ENCODE measurements around the gene VPS26C. TPM values are rescaled to one million over a fixed set of nuclear protein-coding genes. Genes with fewer than 3 reads are reported as not detected.

VPS26C gene
- total and polyA plus RNA-seq, 2 of the 8 experiments (the other 6 are each of a cell fraction or from before 2014, with no cell fraction given) = 43.5 to 71.6 TPM

DNA sequence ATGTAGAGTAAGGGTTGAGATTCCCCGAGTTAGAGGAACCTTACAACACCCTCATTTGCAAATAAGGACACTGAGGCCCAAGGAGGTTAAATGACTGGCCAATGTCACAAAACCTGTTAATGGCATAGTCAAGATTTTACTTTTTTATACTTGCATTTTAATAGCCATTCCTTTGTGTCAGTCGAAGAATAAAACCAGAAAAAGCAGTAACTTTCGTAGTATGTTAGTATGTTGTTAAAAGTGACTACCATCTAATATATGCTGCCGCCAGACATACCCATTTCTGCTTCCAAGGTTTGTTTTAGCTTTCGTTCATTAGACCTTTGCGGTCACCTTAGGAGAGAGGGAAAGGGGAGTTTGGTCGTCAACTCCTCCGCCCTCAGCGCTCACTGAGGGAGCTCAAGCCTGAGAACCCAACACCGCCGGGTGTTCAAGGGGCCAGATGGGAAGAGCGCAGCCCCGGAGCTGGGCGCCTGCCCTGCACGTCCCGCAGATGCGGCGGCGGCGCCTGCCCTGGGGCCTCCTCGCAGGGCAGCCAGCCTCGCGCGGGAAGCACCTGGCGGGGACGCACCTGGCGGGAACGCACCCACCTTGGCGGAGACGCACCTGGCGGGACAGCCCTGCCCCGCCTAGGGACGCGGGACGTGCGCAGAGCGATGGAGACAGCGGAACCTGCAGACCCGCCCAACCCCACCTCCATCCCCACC is 466 bp downstream of the VPS26C start:
- Histone ChIP-seq H3K14ac (ENCODE audit: insufficient read length) (peak overlapping the region; percentile 84), H3K27me3 (replicated peaks in 1 of 4; ENCODE audit: control insufficient read depth in 3 of 4, extremely low read depth in 1 of 4, insufficient read depth in 3 of 4, low read length in 3 of 4) (no peaks in the 10 kb centered on the region), H3K9me3 (ENCODE audit: insufficient read depth in 2 of 2, low read depth in 1 of 2, low read length in 1 of 2) (no peaks in the 10 kb centered on the region), H4K5ac (ENCODE audit: insufficient read length, low read depth, low read length) (peak overlapping the region; percentile 0), H2BK15ac (ENCODE audit: low read length) (no peak overlapping the region), H3K23ac (ENCODE audit: insufficient read length) (no peak overlapping the region), H3K36me3 (ENCODE audit: control insufficient read depth in 2 of 4, insufficient read depth in 4 of 4, low read length in 3 of 4) (peaks cover 0 to under 1% (median 0%) of the 10 kb centered on the region in 4 experiments; a peak in 3 of 8 replicates), H2AFZ (ENCODE audit: low read length) (no peak overlapping the region), H3K56ac (replicated peaks; ENCODE audit: insufficient read length, low read depth, low read length) (peak overlapping the region; percentile 67), H4K20me1 (replicated peaks in 1 of 2; ENCODE audit: control insufficient read depth in 1 of 2, insufficient read depth in 2 of 2, low read length in 2 of 2) (peaks cover 2 to 9% of the 10 kb centered on the region in 2 experiments), H3K27ac (ENCODE audit: low read depth, low read length) (peak overlapping the region; percentile 67; the same call in 1 of the 2 replicates), H3K4me2 (ENCODE audit: insufficient read depth in 1 of 2, low read depth in 2 of 2, low read length in 2 of 2) (peak overlapping the region; percentile 77 to 79), H3K23me2 (ENCODE audit: low read depth, low read length) (0 out of 2 replicates have a peak, but pooled peaks cover 4% of the 10 kb centered on the region), H2BK120ac (replicated peaks; ENCODE audit: low read depth, low read length) (no peak overlapping the region), H3K4ac (replicated peaks; ENCODE audit: insufficient read length, low read depth, low read length) (peak overlapping the region; percentile 17), H3K4me1 (replicated peaks in 1 of 4; ENCODE audit: control insufficient read depth in 3 of 4, insufficient read depth in 4 of 4, low read length in 3 of 4) (peaks cover 0 to 3% (median 0%) of the 10 kb centered on the region in 4 experiments; a peak in 1 of 7 replicates), H2BK5ac (ENCODE audit: low read depth, low read length) (peak overlapping the region; percentile 61; the same call in 1 of the 2 replicates), H3K9ac (replicated peaks in 1 of 4; ENCODE audit: extremely low read depth in 1 of 4, low read depth in 3 of 4, low read length in 3 of 4) (peak overlapping the region; percentile 66 to 91 (median 80)), H4K8ac (ENCODE audit: extremely low read depth, insufficient read depth, low read length) (peak overlapping the region; percentile 69), H3K79me2 (ENCODE audit: control insufficient read depth in 1 of 2, insufficient read depth in 2 of 2, low read length in 2 of 2) (peaks cover 19 to 55% of the 10 kb centered on the region in 2 experiments), H3K79me1 (ENCODE audit: low read depth, low read length) (peaks cover 6% of the 10 kb centered on the region), H2AK5ac (ENCODE audit: low read depth, low read length) (no peak overlapping the region), H3K18ac (ENCODE audit: extremely low read depth, low read length) (peak overlapping the region; percentile 73), H2BK20ac (ENCODE audit: low read length) (no peak overlapping the region), H4K91ac (replicated peaks; ENCODE audit: insufficient read length, low read length) (no peak overlapping the region), H3K4me3 (ENCODE audit: extremely low read depth in 1 of 4, insufficient read depth in 2 of 4, low read depth in 3 of 4, low read length in 4 of 4) (peak overlapping the region; percentile 78 to 97 (median 80)), H2BK12ac (ENCODE audit: low read depth, low read length) (no peak overlapping the region)
- ChIA-PET POLR2A (ENCODE audit: partially characterized antibody) (interaction anchor here (0.9 to 3.7 kb wide), 12 partner anchors 9 to 326 kb away, joined by 3 to 36 read pairs (median 5); partner anchors contain the start of gene DYRK1A), CTCF (ENCODE audit: partially characterized antibody) (interaction anchor here (1.5 kb wide), 1 partner anchor 11 kb away, joined by 4 read pairs; no protein-coding TSS in a partner anchor)
- WGBS, 2 experiments (ENCODE audit: extremely low coverage in 1 of 2, insufficient coverage in 1 of 2, insufficient read length in 1 of 2, insufficient replicate concordance in 2 of 2, low coverage in 1 of 2, low lambda C conversion rate in 2 of 2, missing lambda C conversion rate in 1 of 2) = 0% methylated on average over 28 of the region's 39 CpGs; no CpG with 5 or more reads in 1 of the 2 experiments
- FAIRE-seq = no peak
- peak in 1 of 2 experiments; percentile 74 for DNase-seq (ENCODE audit: low read depth in 1 of 2, low spot score in 2 of 2)
- 0 out of 4 replicates have a peak, but pooled peaks of 1 of the 2 experiments have one; percentile 1 for TF ChIP-seq SIN3A (conservative IDR thresholded peaks at IDR 0.05 in 1 of 2, IDR thresholded peaks at IDR 0.05 in 1 of 2; ENCODE audit: low read depth in 1 of 2, low read length in 2 of 2)
- no peak for TF ChIP-seq CHD2 (IDR thresholded peaks at IDR 0.05; ENCODE audit: low read length)
- TF ChIP-seq KDM4A (IDR thresholded peaks at IDR 0.05; ENCODE audit: low read depth, low read length, severe bottlenecking) = peak; percentile 33
- peak; percentile 61; the same call in 1 of the 2 replicates for TF ChIP-seq MAX (IDR thresholded peaks at IDR 0.05)
- TF ChIP-seq EZH2 (IDR thresholded peaks at IDR 0.05; ENCODE audit: low read depth, low read length, severe bottlenecking) = no peak
- TF ChIP-seq ATF3 (IDR thresholded peaks at IDR 0.05; ENCODE audit: insufficient read depth, low read depth, low read length) = no peak
- TF ChIP-seq SP2 (IDR thresholded peaks at IDR 0.05; ENCODE audit: low read length) = no peak
- TF ChIP-seq POLR2AphosphoS5 (IDR thresholded peaks at IDR 0.05; ENCODE audit: low read depth, low read length) = 0 out of 2 replicates have a peak, but pooled peaks have one; percentile 37
- TF ChIP-seq CTBP2 (IDR thresholded peaks at IDR 0.05; ENCODE audit: borderline replicate concordance, insufficient read depth, insufficient read length, low read length) = peak; percentile 59
